ENCODE measurements around the gene PCDHA1. TPM values are rescaled to one million over a fixed set of nuclear protein-coding genes. Genes with fewer than 3 reads are reported as not detected.
A peak's percentile ranks its signal among the peaks of the same experiment; 100 is the strongest.

PCDHA1 gene
- total and polyA plus RNA-seq, 8 donors, result 0.06 to 0.14 (median 0.11) TPM; not detected in 4

- H3K4me1 ChIP-seq, result peaks cover 0 to 4% of the 10 kb centered on the region in 2 donors
- intact Hi-C loops (cut with DNase I), result no loop called here
- no peaks in the 10 kb centered on the region for H3K9me3 ChIP-seq
- DNase-seq (no peak), ATAC-seq (no peak)
- no peaks in the 10 kb centered on the region for H3K36me3 ChIP-seq
- no peak overlapping the region for H3K27ac ChIP-seq
- no peak overlapping the region for H3K4me3 ChIP-seq
- TF ChIP-seq CTCF (IDR thresholded peaks at IDR 0.05), result no peak
- H3K27me3 ChIP-seq, result no peaks in the 10 kb centered on the region
These were observed 187.6 kb downstream of the PCDHA1 start for GRCh38 chr5:140973550-140973949.

- Histone ChIP-seq H3K4me3 (no peak overlapping the region), H3K27me3 (no peaks in the 10 kb centered on the region), H3K4me1 (no peaks in the 10 kb centered on the region), H3K9me3 (no peaks in the 10 kb centered on the region), H3K27ac (no peak overlapping the region), H3K36me3 (no peaks in the 10 kb centered on the region)
- intact Hi-C loops (cut with DNase I), result no loop called here
- ATAC-seq (no peak), DNase-seq (peak in 2 of 4 donors; percentile 57 to 70)
- TF ChIP-seq CTCF (IDR thresholded peaks at IDR 0.05), result no peak
These were observed 191.1 kb downstream of the PCDHA1 start for GRCh38 chr5:140977003-140977402.

DNA sequence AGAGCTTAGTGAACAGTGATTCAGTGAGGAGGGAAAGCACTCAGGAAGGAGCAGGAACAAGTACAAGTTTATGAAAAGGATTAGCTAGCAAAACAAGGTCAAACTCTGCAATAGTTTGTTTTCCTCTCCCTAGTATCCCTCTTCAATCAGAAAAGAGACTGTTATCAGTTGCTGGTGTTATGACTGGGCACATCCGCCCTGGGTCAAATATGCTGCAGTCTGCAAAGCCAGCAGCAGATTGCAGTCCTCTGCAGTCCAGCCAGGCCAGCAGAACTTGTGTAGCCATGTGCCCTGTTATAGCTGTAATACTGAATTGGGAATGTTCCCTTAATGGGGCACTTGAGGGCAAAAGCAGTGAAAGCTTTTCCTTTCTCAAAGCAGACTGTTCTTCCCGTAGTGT is 192.3 kb downstream of the PCDHA1 start:
- Histone ChIP-seq H3K9me3 (no peaks in the 10 kb centered on the region), H3K4me1 (no peaks in the 10 kb centered on the region), H3K36me3 (no peaks in the 10 kb centered on the region), H3K27me3 (no peaks in the 10 kb centered on the region), H3K27ac (no peak overlapping the region), H3K4me3 (no peak overlapping the region)
- intact Hi-C loops (cut with DNase I), result no loop called here
- ATAC-seq, result peak; percentile 80
- DNase-seq, result no peak
- no peak for TF ChIP-seq CTCF (IDR thresholded peaks at IDR 0.05)

DNA sequence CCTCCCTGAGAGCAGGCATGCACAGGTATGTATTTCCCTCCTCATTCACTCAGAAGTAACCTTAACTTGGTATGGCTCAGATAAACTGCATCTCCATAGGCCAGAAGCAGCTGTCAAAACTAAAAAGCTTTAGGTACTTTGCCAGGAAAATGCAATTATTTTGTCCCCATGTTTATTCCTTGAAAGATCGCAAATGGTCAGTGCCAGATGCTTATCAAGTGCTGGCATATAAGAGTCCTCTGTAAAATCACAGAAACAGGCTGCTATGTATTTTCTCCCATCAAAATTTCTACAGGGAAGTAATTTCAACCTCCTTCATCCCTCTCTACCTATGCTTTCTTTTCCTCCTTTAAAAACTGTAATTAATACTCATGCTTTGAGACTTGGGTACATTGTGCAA is 193.0 kb downstream of the PCDHA1 start:
- Histone ChIP-seq H3K9me3 (no peaks in the 10 kb centered on the region), H3K36me3 (no peaks in the 10 kb centered on the region), H3K27ac (no peak overlapping the region), H3K4me1 (no peaks in the 10 kb centered on the region), H3K27me3 (no peaks in the 10 kb centered on the region), H3K4me3 (no peak overlapping the region)
- TF ChIP-seq CTCF (IDR thresholded peaks at IDR 0.05), result no peak
- no peak for ATAC-seq
- intact Hi-C loops (cut with DNase I), result no loop called here
- no peak for DNase-seq

DNA sequence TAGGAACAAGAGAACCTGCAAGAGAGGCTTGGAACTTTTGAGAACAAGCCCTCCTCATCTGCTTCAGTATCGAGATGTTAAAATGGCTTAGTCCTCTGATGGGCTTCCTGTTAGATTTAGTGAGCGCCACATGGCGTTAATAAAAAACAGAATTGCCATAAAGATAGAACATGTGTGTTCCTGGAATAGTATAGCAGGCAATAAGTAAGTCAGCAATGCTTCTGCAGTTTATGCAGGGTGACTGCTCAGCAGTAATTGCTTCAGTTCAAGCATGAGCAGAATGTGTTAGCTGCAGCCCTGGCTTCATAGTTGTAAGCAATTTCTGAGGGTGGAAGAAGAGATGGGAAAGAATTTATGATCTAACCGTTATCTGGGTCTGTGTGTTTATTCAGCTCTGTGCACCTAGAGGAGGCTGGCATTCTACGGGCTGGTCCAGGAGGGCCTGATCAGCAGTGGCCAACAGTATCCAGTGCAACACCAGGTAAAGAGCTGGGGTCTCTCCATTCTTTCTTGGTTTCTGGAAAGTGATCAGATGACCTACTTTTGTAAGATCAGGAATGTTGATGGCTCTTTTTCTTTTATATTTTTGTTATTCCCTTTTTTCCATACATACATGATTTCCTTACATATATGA is 196.3 kb downstream of the PCDHA1 start:
- Histone ChIP-seq H3K9me3 (no peaks in the 10 kb centered on the region), H3K27me3 (no peaks in the 10 kb centered on the region), H3K4me1 (no peaks in the 10 kb centered on the region), H3K27ac (no peak overlapping the region), H3K4me3 (no peak overlapping the region), H3K36me3 (no peaks in the 10 kb centered on the region)
- DNase-seq (no peak), ATAC-seq (no peak)
- intact Hi-C loops (cut with DNase I), result no loop called here
- TF ChIP-seq CTCF (IDR thresholded peaks at IDR 0.05), result no peak

All from left lung (tissue), 10 donors.